Activated T-cell treated with anti-CD3 and anti-CD28 coated beads, Interleukin-2, amount 50 U/mL, for 4 hours (primary cell): ENCODE data around the gene FHIT. TPM values are rescaled to one million over a fixed set of nuclear protein-coding genes. Genes with fewer than 3 reads are reported as not detected.
"Not testable (repeated sequence)": the region's sequence is repeated elsewhere in the genome, so short reads cannot be mapped to it uniquely, and the experiment has no call there.

Experiments
- ATAC-seq, 2 donors: fragments of 200-7000 bp; cut with Tn5 transposase; one replicate each; pipeline ENCODE4 v1.10.0; 2021
- DNase-seq: peaks from one replicate; pipeline ENCODE4 v3.0.0-alpha.2; 2020
- H3K27me3 Mint-ChIP-seq: one replicate; pipeline ENCODE4 v1.8.0; 2021; ENCODE audit warnings: low read depth, mixed read lengths
- H3K36me3 Mint-ChIP-seq: one replicate; pipeline ENCODE4 v1.8.0; 2022; ENCODE audit warnings: mixed read lengths; ENCODE audit not compliant: insufficient read depth
- H3K4me1 Mint-ChIP-seq: one replicate; pipeline ENCODE4 v1.8.0; 2021; ENCODE audit warnings: low read depth, mixed read lengths
- H3K4me3 Mint-ChIP-seq: one replicate; pipeline ENCODE4 v1.8.0; 2021; ENCODE audit warnings: mild to moderate bottlenecking, moderate library complexity, mixed read lengths
- H3K9me3 Mint-ChIP-seq: one replicate; pipeline ENCODE4 v1.8.0; 2021; ENCODE audit warnings: mixed read lengths
- total RNA-seq, 3 donors: library from RNA; stranded (reverse); gene quantifications; one replicate each; pipeline ENCODE4 v1.2.1, GENCODE V29; 2021

FHIT gene
- total RNA-seq, 3 donors from 2014 or later: 0.66 to 5.5 (median 2.4) TPM

GRCh38 chr3:61017028-61017427 is 234.2 kb downstream of the FHIT start:
- H3K4me3 Mint-ChIP-seq, DNase-seq, H3K36me3 Mint-ChIP-seq, ATAC-seq, H3K4me1 Mint-ChIP-seq, H3K27me3 Mint-ChIP-seq: not testable (repeated sequence)
- peaks cover 13% of the 10 kb centered on the region for H3K9me3 Mint-ChIP-seq

GRCh38 chr3:61015859-61016258 is 235.4 kb downstream of the FHIT start:
- Mint-ChIP-seq H3K27me3 (no peaks in the 10 kb centered on the region), H3K9me3 (peaks cover 4% of the 10 kb centered on the region), H3K4me1 (no peaks in the 10 kb centered on the region), H3K4me3 (no peak overlapping the region), H3K36me3 (no peaks in the 10 kb centered on the region)
- no peak for ATAC-seq
- DNase-seq: no peak

GRCh38 chr3:61015408-61015807 is 235.8 kb downstream of the FHIT start:
- H3K36me3 Mint-ChIP-seq: no peaks in the 10 kb centered on the region
- DNase-seq (no peak), ATAC-seq (no peak)
- H3K4me3 Mint-ChIP-seq: no peak overlapping the region
- H3K4me1 Mint-ChIP-seq: no peaks in the 10 kb centered on the region
- no peaks in the 10 kb centered on the region for H3K27me3 Mint-ChIP-seq
- H3K9me3 Mint-ChIP-seq: no peaks in the 10 kb centered on the region

- Mint-ChIP-seq H3K4me1 (peaks cover 3% of the 10 kb centered on the region), H3K27me3 (no peaks in the 10 kb centered on the region), H3K9me3 (no peaks in the 10 kb centered on the region), H3K4me3 (no peak overlapping the region), H3K36me3 (no peaks in the 10 kb centered on the region)
- DNase-seq (no peak), ATAC-seq (no peak)
Observed at GRCh38 chr3:61008998-61009380, 242.3 kb downstream of the FHIT start.

GRCh38 chr3:61008153-61008997 is 242.9 kb downstream of the FHIT start:
- Mint-ChIP-seq H3K4me3 (no peak overlapping the region), H3K4me1 (peaks cover 3% of the 10 kb centered on the region), H3K27me3 (no peaks in the 10 kb centered on the region), H3K36me3 (no peaks in the 10 kb centered on the region), H3K9me3 (no peaks in the 10 kb centered on the region)
- DNase-seq (no peak), ATAC-seq (no peak)

- H3K27me3 Mint-ChIP-seq: no peaks in the 10 kb centered on the region
- peaks cover 3% of the 10 kb centered on the region for H3K4me1 Mint-ChIP-seq
- no peak overlapping the region for H3K4me3 Mint-ChIP-seq
- ATAC-seq (no peak), DNase-seq (no peak)
- H3K36me3 Mint-ChIP-seq: no peaks in the 10 kb centered on the region
- H3K9me3 Mint-ChIP-seq: no peaks in the 10 kb centered on the region
Observed at GRCh38 chr3:61005591-61005990, 245.7 kb downstream of the FHIT start.

- ATAC-seq: no peak
Observed at GRCh38 chr3:60998858-60999257, 252.4 kb downstream of the FHIT start.

GRCh38 chr3:60992395-60992794 is 258.9 kb downstream of the FHIT start:
- no peaks in the 10 kb centered on the region for H3K4me1 Mint-ChIP-seq
- no peak for ATAC-seq
- no peaks in the 10 kb centered on the region for H3K36me3 Mint-ChIP-seq
- H3K9me3 Mint-ChIP-seq: peaks cover 4% of the 10 kb centered on the region
- no peak for DNase-seq
- H3K4me3 Mint-ChIP-seq: no peak overlapping the region
- no peaks in the 10 kb centered on the region for H3K27me3 Mint-ChIP-seq

More at GRCh38 chr3:60998858-60999257, 252.4 kb downstream of the FHIT start:
- H3K4me1 Mint-ChIP-seq: no peaks in the 10 kb centered on the region
- no peaks in the 10 kb centered on the region for H3K36me3 Mint-ChIP-seq
- H3K4me3 Mint-ChIP-seq: no peak overlapping the region
- no peaks in the 10 kb centered on the region for H3K27me3 Mint-ChIP-seq
- DNase-seq: no peak
- H3K9me3 Mint-ChIP-seq: no peaks in the 10 kb centered on the region

GRCh38 chr3:60990442-60990730 is 260.9 kb downstream of the FHIT start:
- no peaks in the 10 kb centered on the region for H3K4me1 Mint-ChIP-seq
- DNase-seq (no peak), ATAC-seq (no peak)
- H3K27me3 Mint-ChIP-seq: no peaks in the 10 kb centered on the region
- H3K9me3 Mint-ChIP-seq: peaks cover 13% of the 10 kb centered on the region
- H3K4me3 Mint-ChIP-seq: no peak overlapping the region
- H3K36me3 Mint-ChIP-seq: no peaks in the 10 kb centered on the region

GRCh38 chr3:60989626-60990441 is 261.4 kb downstream of the FHIT start:
- H3K4me3 Mint-ChIP-seq: no peak overlapping the region
- H3K9me3 Mint-ChIP-seq: peaks cover 15% of the 10 kb centered on the region
- no peak for ATAC-seq
- DNase-seq: no peak
- no peaks in the 10 kb centered on the region for H3K27me3 Mint-ChIP-seq
- no peaks in the 10 kb centered on the region for H3K36me3 Mint-ChIP-seq
- no peaks in the 10 kb centered on the region for H3K4me1 Mint-ChIP-seq

GRCh38 chr3:60987191-60987590 is 264.1 kb downstream of the FHIT start:
- H3K36me3 Mint-ChIP-seq, DNase-seq, ATAC-seq, H3K4me1 Mint-ChIP-seq, H3K4me3 Mint-ChIP-seq, H3K27me3 Mint-ChIP-seq: not testable (repeated sequence)
- peaks cover 15% of the 10 kb centered on the region for H3K9me3 Mint-ChIP-seq

- Mint-ChIP-seq H3K27me3 (no peaks in the 10 kb centered on the region), H3K9me3 (peaks cover 15% of the 10 kb centered on the region), H3K4me1 (no peaks in the 10 kb centered on the region), H3K36me3 (no peaks in the 10 kb centered on the region), H3K4me3 (no peak overlapping the region)
- DNase-seq (no peak), ATAC-seq (no peak)
Observed at GRCh38 chr3:60986552-60986951, 264.7 kb downstream of the FHIT start.

- no peak for DNase-seq
- Mint-ChIP-seq H3K36me3 (no peaks in the 10 kb centered on the region), H3K9me3 (peaks cover 15% of the 10 kb centered on the region), H3K27me3 (no peaks in the 10 kb centered on the region), H3K4me1 (no peaks in the 10 kb centered on the region), H3K4me3 (no peak overlapping the region)
- ATAC-seq: no peak
Observed at GRCh38 chr3:60983906-60984305, 267.3 kb downstream of the FHIT start.

GRCh38 chr3:60980342-60980692 is 270.9 kb downstream of the FHIT start:
- DNase-seq (no peak), ATAC-seq (no peak)
- no peak overlapping the region for H3K4me3 Mint-ChIP-seq
- no peaks in the 10 kb centered on the region for H3K4me1 Mint-ChIP-seq
- H3K9me3 Mint-ChIP-seq: peaks cover 1% of the 10 kb centered on the region
- H3K27me3 Mint-ChIP-seq: no peaks in the 10 kb centered on the region
- H3K36me3 Mint-ChIP-seq: no peaks in the 10 kb centered on the region
